ENCODE results near the gene OR5A2. TPM values are rescaled to one million over a fixed set of nuclear protein-coding genes. Genes with fewer than 3 reads are reported as not detected.

Gene OR5A2
- total and polyA plus RNA-seq, 10 of the 15 experiments (the other 5 are each of a cell fraction or from before 2014, with no cell fraction given), result not detected

GRCh38 chr11:59475176-59475575, 49.0 kb upstream of the OR5A2 start (continued):
- TF ChIP-seq IRF5 (IDR thresholded peaks at IDR 0.05; ENCODE audit: borderline replicate concordance) (no peak), IKZF1 (conservative IDR thresholded peaks at IDR 0.05) (no peak)

- POLR2A ChIA-PET, result no interaction called here
- Histone ChIP-seq H3K79me2 (ENCODE audit: control insufficient read depth, insufficient read depth, low read length) (no peaks in the 10 kb centered on the region), H4K20me1 (ENCODE audit: control insufficient read depth, insufficient read depth) (no peaks in the 10 kb centered on the region), H3K4me3 (no peak within 1 kb of the TSS), H3K36me3 (ENCODE audit: control insufficient read depth in 2 of 2, insufficient read depth in 2 of 2, low read length in 1 of 2) (no peaks in the 10 kb centered on the region), H3K4me2 (ENCODE audit: control insufficient read depth, insufficient read depth) (no peak within 1 kb of the TSS), H3K9ac (ENCODE audit: control insufficient read depth, insufficient read depth, low read length) (no peak within 1 kb of the TSS), H3K9me3 (replicated peaks; ENCODE audit: control insufficient read depth, insufficient read depth, low read length) (no peaks in the 10 kb centered on the region), H2AFZ (ENCODE audit: control insufficient read depth, low read depth, low read length) (no peak within 1 kb of the TSS), H3K27ac (ENCODE audit: control insufficient read depth, insufficient read depth) (no peak within 1 kb of the TSS), H3K4me1 (ENCODE audit: control insufficient read depth, insufficient read depth, low read length) (no peaks in the 10 kb centered on the region; the same call in 1 of the 2 replicates), H3K27me3 (replicated peaks in 1 of 2; ENCODE audit: control insufficient read depth in 2 of 2, insufficient read depth in 2 of 2, low read length in 1 of 2) (no peaks in the 10 kb centered on the region)
- ATAC-seq (no peak), FAIRE-seq (no peak), DNase-seq (ENCODE audit: low read depth, low spot score) (no peak)
- BruUV-seq (replicated peaks), result no TSS peak
- SMC1A ChIA-PET (ENCODE audit: uncharacterized antibody, unreplicated experiment), result no interaction called here
- CTCF ChIA-PET, result no interaction called here
- in situ Hi-C loops (cut with MboI) (no loop called here), intact Hi-C loops (cut with micrococcal nuclease; ENCODE audit: unreplicated experiment) (no loop called here)
- RAD21 ChIA-PET (ENCODE audit: unreplicated experiment), result no interaction called here
- TF ChIP-seq TCF12 (IDR thresholded peaks at IDR 0.05; ENCODE audit: low read depth, low read length) (no peak), TCF7 (IDR thresholded peaks at IDR 0.05; ENCODE audit: borderline replicate concordance) (no peak), ZNF622 (IDR thresholded peaks at IDR 0.05) (no peak), SP1 (IDR thresholded peaks at IDR 0.05; ENCODE audit: low read depth, low read length) (no peak), ZBTB4 (CRISPR knock-in tag; IDR thresholded peaks at IDR 0.05) (no peak), CHD2 (IDR thresholded peaks at IDR 0.05; ENCODE audit: borderline replicate concordance, low read depth, low read length) (no peak), ASH2L (IDR thresholded peaks at IDR 0.05; ENCODE audit: borderline replicate concordance, low read depth) (no peak), CHD4 (IDR thresholded peaks at IDR 0.05) (no peak), NFYA (IDR thresholded peaks at IDR 0.05; ENCODE audit: borderline replicate concordance, low read depth, low read length) (no peak), ZSCAN29 (IDR thresholded peaks at IDR 0.05) (no peak), RB1 (IDR thresholded peaks at IDR 0.05; ENCODE audit: borderline replicate concordance) (no peak), E4F1 (IDR thresholded peaks at IDR 0.05; ENCODE audit: borderline replicate concordance, partially characterized antibody) (no peak), E2F8 (IDR thresholded peaks at IDR 0.05; ENCODE audit: low read depth, partially characterized antibody) (no peak)
Observed at GRCh38 chr11:59473015-59473414, 46.8 kb upstream of the OR5A2 start, which contains the start of gene OR4D10. OR4D10 (plus strand) TSS chr11:59473315; CDS start chr11:59477430, 4,115 bp downstream.

All from GM12878 (cell line).